Measurements from ENCODE around the gene PRSS33. TPM values are rescaled to one million over a fixed set of nuclear protein-coding genes. Genes with fewer than 3 reads are reported as not detected.

Gene PRSS33
- total and polyA plus RNA-seq, 2 of the 8 experiments (the other 6 are each of a cell fraction or from before 2014, with no cell fraction given) = 0.09 TPM; not detected in 1

DNA sequence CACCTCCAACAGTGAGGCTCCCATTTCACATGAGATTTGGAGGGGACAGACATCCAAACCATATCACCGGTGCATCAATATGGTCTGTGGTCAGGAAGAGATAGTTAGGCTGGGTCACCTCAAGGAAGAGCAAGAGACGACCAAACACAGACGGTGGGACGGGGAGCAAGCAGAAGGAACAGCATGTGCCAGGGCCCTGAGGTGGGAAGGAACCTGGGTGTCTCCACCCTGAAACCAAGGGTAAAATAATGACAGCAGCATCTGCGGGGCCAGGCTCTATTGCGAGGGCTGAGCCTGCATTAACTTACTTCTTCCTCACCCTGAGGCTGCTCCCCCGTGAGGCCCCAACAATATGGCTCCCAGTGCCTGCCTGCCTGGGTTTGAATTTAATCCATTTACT, 20.8 kb upstream of the PRSS33 start:
- Histone ChIP-seq H3K4me3 (ENCODE audit: extremely low read depth in 1 of 4, insufficient read depth in 2 of 4, low read depth in 3 of 4, low read length in 4 of 4) (no peak overlapping the region), H4K91ac (replicated peaks; ENCODE audit: insufficient read length, low read length) (no peak overlapping the region), H3K23ac (ENCODE audit: insufficient read length) (no peak overlapping the region), H2BK15ac (ENCODE audit: low read length) (no peak overlapping the region), H4K20me1 (replicated peaks in 1 of 2; ENCODE audit: control insufficient read depth in 1 of 2, insufficient read depth in 2 of 2, low read length in 2 of 2) (peaks cover 0 to 2% of the 10 kb centered on the region in 2 experiments), H3K18ac (ENCODE audit: extremely low read depth, low read length) (no peak overlapping the region), H3K27me3 (replicated peaks in 1 of 4; ENCODE audit: control insufficient read depth in 3 of 4, extremely low read depth in 1 of 4, insufficient read depth in 3 of 4, low read length in 3 of 4) (peaks cover 0 to 2% (median 0%) of the 10 kb centered on the region in 4 experiments; a peak in 1 of 7 replicates), H3K4ac (replicated peaks; ENCODE audit: insufficient read length, low read depth, low read length) (no peak overlapping the region), H3K79me1 (ENCODE audit: low read depth, low read length) (no peaks in the 10 kb centered on the region), H3K79me2 (ENCODE audit: control insufficient read depth in 1 of 2, insufficient read depth in 2 of 2, low read length in 2 of 2) (no peaks in the 10 kb centered on the region), H3K9me3 (ENCODE audit: insufficient read depth in 2 of 2, low read depth in 1 of 2, low read length in 1 of 2) (peaks cover 13 to 24% of the 10 kb centered on the region in 2 experiments), H3K56ac (replicated peaks; ENCODE audit: insufficient read length, low read depth, low read length) (no peak overlapping the region), H2BK20ac (ENCODE audit: low read length) (no peak overlapping the region), H3K14ac (ENCODE audit: insufficient read length) (no peak overlapping the region), H3K36me3 (ENCODE audit: control insufficient read depth in 2 of 4, insufficient read depth in 4 of 4, low read length in 3 of 4) (no peaks in the 10 kb centered on the region), H3K9ac (replicated peaks in 1 of 4; ENCODE audit: extremely low read depth in 1 of 4, low read depth in 3 of 4, low read length in 3 of 4) (no peak overlapping the region), H3K4me2 (ENCODE audit: insufficient read depth in 1 of 2, low read depth in 2 of 2, low read length in 2 of 2) (no peak overlapping the region), H4K5ac (ENCODE audit: insufficient read length, low read depth, low read length) (no peak overlapping the region), H2BK5ac (ENCODE audit: low read depth, low read length) (no peak overlapping the region), H4K8ac (ENCODE audit: extremely low read depth, insufficient read depth, low read length) (no peak overlapping the region), H3K23me2 (ENCODE audit: low read depth, low read length) (no peaks in the 10 kb centered on the region), H3K4me1 (replicated peaks in 1 of 4; ENCODE audit: control insufficient read depth in 3 of 4, insufficient read depth in 4 of 4, low read length in 3 of 4) (peaks cover 0 to 7% (median 1%) of the 10 kb centered on the region in 4 experiments; a peak in 2 of 7 replicates), H2AK5ac (ENCODE audit: low read depth, low read length) (peak overlapping the region; percentile 65; the same call in 1 of the 2 replicates), H2BK12ac (ENCODE audit: low read depth, low read length) (no peak overlapping the region), H2BK120ac (replicated peaks; ENCODE audit: low read depth, low read length) (no peak overlapping the region), H3K27ac (ENCODE audit: low read depth, low read length) (no peak overlapping the region), H2AFZ (ENCODE audit: low read length) (no peak overlapping the region)
- POLR2A ChIA-PET (ENCODE audit: partially characterized antibody) = no interaction called here
- DNase-seq (ENCODE audit: low read depth in 1 of 2, low spot score in 2 of 2) (no peak), FAIRE-seq (no peak)
- WGBS, 2 experiments (ENCODE audit: extremely low coverage in 1 of 2, insufficient coverage in 1 of 2, insufficient read length in 1 of 2, insufficient replicate concordance in 2 of 2, low coverage in 1 of 2, low lambda C conversion rate in 2 of 2, missing lambda C conversion rate in 1 of 2) = 86% methylated on average over 7 of the region's 7 CpGs; no CpG with 5 or more reads in 1 of the 2 experiments
- TF ChIP-seq CBX5 (IDR thresholded peaks at IDR 0.05; ENCODE audit: low read depth, low read length) (no peak), EGR1 (IDR thresholded peaks at IDR 0.05; ENCODE audit: borderline replicate concordance, low read depth, low read length) (no peak), KDM5A (IDR thresholded peaks at IDR 0.05; ENCODE audit: low read length) (no peak), PHF8 (conservative IDR thresholded peaks at IDR 0.05; ENCODE audit: low read depth, low read length) (no peak), FOSL1 (IDR thresholded peaks at IDR 0.05; ENCODE audit: insufficient read depth, low read depth, low read length) (no peak), YY1 (IDR thresholded peaks at IDR 0.05; ENCODE audit: low read depth, low read length) (no peak), TAF7 (optimal IDR thresholded peaks at IDR 0.05; ENCODE audit: borderline replicate concordance, low read depth, low read length) (no peak), BRCA1 (IDR thresholded peaks at IDR 0.05; ENCODE audit: low read depth, low read length) (no peak)
- CTCF ChIA-PET (ENCODE audit: partially characterized antibody) = interaction anchor here (0.9 to 2.0 kb wide), 4 partner anchors 8 to 24 kb away, joined by 3 to 9 read pairs (median 4); partner anchors contain the start of gene PRSS21
